ENCODE results near the gene GIN1. TPM values are rescaled to one million over a fixed set of nuclear protein-coding genes. Genes with fewer than 3 reads are reported as not detected.
"Not testable (repeated sequence)": the region's sequence is repeated elsewhere in the genome, so short reads cannot be mapped to it uniquely, and the experiment has no call there.

Gene GIN1, protein sequence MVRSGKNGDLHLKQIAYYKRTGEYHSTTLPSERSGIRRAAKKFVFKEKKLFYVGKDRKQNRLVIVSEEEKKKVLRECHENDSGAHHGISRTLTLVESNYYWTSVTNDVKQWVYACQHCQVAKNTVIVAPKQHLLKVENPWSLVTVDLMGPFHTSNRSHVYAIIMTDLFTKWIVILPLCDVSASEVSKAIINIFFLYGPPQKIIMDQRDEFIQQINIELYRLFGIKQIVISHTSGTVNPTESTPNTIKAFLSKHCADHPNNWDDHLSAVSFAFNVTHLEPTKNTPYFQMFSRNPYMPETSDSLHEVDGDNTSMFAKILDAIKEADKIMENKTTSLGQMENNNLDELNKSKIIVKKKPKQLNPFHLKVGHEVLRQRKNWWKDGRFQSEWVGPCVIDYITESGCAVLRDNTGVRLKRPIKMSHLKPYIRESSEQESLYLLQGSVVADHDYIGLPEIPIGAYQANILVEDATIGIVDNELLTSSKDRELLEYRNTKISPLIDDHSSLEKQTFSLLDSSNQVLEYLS
- 14.1 TPM for total RNA-seq

DNA sequence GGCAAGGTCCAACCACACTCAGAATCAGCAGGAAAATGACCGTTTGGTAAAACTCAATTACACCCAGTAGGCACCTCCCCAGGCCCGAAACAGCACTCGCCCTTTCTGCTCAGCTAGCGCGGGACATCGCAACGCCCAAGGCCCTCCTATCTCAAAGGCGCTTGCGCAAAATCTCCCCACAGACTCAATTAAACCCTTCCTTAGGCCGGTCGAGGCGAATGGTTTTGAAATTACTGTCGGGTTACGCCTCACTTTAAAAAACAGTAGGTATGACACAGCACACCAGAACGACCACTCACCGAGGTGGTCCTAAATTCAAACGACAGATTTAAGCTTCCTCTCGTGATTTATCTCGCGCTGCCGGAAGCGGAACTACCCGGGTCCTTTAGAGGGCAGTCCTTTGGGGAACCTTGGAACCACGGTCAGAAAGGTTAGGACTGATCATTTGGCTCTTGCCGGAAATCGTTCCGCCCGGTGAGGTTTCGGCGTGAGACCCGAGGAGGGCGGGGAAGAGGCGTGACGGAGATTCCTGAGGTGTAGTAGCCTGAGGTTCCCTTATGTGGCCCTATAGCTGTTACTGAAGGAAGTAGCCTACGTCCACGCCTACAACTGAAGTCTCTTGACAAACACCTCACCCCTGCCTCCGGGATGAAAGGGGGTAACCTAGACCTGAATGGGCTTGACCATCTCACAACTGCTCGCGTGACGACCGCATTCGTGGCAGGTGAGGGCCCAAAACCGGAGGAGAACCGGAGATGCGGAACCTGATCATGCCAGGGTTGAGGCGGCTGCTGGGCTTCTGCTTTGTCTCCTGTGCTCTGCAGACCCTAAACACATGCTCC is at the start of gene GIN1, which contains the start of gene PPIP5K2:
TSS of gene GIN1 (minus strand) at position 374 of the 842 bp plus-strand sequence. CDS start 11,431 bp downstream, outside the sequence.
TSS of gene PPIP5K2 (plus strand) at position 537 of the 842 bp plus-strand sequence. CDS start 9,289 bp downstream, outside the sequence.
- DNase-seq (ENCODE audit: low spot score) (peak; percentile 96), ATAC-seq (peak; percentile 99)
- intact Hi-C loops (cut with DNase I): no loop called here

DNA sequence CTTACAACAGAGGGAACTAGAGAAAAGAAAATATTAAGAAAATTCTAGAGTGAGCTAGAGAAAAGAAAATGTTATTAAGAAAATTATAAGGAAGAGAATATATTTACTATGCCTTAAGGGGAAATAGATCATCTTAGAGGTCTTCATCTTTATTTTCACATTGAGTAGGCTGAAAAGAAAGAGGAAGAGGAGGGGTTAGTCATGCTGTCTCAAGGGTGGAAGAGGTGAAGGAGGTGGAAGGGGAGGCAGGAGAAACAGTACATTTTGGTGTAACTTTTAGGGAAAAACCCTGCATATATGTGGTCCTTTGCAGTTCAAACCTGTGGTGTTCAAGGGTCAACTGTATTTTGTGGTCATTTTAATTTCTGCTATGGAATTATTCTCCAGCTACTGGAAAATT is 46.8 kb upstream of the GIN1 start:
- ATAC-seq: no peak
- DNase-seq (ENCODE audit: low spot score): no peak
- intact Hi-C loops (cut with DNase I): no loop called here

DNA sequence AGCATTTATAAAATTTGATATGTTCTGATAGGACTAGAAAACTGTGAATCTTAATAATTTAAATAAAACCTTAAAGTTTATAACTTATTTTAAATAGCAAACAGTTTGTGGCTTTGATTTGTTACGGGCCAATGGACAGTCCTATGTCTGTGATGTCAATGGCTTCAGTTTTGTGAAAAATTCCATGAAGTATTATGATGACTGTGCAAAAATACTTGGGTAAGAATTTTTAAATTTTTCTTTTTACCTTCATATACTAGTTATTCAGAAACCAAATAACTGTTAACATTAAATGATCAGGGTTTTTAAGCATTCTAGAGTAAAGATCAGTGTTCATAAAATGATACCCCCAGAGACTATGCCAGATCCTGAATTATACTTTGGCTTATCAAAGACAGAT is 31.2 kb upstream of the GIN1 start:
- ATAC-seq (no peak), DNase-seq (ENCODE audit: low spot score) (no peak)
- intact Hi-C loops (cut with DNase I): no loop called here

DNA sequence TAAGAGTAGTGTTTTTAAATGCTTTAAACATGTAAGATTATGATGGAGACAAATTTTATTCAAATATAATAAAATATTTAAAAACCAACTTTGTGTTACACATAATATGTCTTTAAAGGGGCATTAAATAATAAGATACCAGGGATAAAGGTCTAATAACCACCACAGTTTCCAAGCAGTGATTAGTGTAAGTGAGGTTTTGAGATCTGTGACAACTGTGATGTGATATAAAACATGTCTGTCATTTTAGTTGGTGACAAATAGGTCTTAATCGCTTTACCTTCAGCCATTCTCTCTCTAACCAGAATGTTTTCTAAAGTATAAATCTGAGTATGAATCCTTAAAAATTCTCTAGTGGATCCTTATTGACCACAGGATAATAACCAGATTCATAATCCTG is 28.3 kb upstream of the GIN1 start:
- ATAC-seq: no peak
- DNase-seq (ENCODE audit: low spot score): no peak
- intact Hi-C loops (cut with DNase I): no loop called here

DNA sequence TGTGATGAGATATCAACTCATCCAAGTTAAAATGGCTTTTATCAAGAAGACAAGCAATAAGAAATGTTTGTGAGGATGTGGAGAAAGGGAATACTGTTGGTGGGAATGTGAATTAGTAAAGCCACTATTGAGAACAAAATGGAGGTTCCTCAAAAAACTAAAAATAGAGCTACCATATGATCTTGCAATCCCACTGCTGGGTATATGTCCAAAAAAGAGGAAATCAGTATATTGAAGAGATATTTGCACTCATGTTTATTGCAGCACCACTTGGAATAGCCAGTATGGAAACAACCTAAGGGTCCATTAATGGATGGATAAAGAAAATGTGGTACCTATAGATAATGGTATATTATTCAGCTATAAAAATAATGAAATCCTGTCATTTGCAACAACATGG is 25.3 kb upstream of the GIN1 start:
- no peak for ATAC-seq
- intact Hi-C loops (cut with DNase I): no loop called here
- no peak for DNase-seq (ENCODE audit: low spot score)

DNA sequence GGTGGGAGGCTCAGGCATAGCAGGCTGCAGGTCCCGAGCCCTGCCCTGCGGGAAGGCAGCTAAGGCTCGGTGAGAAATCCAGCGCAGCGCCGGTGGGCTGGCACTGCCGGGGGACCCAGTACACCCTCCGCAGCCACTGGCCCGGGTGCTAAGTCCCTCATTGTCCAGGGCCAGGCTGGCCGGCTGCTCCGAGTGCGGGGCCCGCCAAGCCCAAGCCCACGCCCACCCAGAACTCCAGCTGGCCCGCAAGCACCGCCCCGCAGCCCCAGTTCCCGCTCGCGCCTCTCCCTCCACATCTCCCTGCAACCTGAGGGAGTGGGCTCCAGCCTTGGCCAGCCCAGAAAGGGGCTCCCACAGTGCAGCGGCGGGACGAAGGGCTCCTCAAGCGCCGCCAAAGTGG is 22.2 kb upstream of the GIN1 start:
- not testable (repeated sequence) for DNase-seq (ENCODE audit: low spot score)

DNA sequence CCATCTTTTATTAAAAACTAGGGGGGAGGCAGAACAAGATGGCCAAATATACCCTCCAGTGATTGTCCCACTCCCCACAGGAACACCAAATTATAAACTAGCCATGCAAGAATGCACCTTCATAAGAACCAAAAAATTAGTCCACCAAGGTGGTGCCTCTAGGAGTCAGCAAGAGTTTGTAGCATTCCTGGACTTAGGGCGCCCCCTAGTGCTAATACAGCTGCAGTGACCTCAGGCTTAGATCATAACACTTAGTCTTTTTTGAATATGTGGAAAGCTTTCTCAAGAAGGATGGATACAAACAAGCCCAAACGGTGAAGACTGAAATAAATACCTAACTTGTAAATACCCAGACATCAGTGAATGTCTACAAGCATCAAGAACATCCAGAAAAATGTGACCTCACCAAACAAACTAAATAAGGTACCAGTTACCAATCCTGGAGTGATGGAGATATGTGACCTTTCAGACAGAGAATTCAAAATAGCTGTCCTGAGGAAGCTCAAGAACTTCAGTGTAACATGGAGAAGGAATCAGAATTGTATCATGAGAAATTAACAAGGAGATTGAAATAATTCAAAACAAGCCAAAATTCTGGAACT is 19.4 kb upstream of the GIN1 start:
- ATAC-seq: peak; percentile 84
- intact Hi-C loops (cut with DNase I): no loop called here
- DNase-seq (ENCODE audit: low spot score): peak; percentile 82

More for the DNA sequence above, 22.2 kb upstream of the GIN1 start:
- ATAC-seq; intact Hi-C loops (cut with DNase I): not testable (repeated sequence)

DNA sequence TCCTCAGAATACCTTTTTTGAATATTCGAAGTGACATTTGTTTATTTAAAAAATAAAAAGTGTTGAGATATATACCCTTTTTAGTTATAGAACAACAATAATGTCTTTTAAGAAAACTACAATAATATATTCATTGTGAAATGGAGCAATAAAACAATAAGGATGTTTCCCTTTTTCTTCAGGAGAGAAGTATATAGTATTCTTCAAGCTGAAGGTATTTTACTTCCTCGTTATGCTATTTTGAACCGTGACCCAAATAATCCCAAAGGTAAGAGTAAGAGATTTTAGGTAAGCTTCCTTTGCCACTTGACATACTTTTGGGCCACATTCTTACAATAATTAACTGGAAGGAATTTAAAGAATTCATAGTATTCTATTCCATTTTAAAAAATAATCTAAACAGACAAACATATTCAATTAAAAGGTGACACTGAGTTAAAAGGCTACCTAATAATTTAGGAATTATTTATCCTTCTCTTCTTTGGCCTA is 18.3 kb upstream of the GIN1 start:
- DNase-seq (ENCODE audit: low spot score) (no peak), ATAC-seq (no peak)
- intact Hi-C loops (cut with DNase I): no loop called here

DNA sequence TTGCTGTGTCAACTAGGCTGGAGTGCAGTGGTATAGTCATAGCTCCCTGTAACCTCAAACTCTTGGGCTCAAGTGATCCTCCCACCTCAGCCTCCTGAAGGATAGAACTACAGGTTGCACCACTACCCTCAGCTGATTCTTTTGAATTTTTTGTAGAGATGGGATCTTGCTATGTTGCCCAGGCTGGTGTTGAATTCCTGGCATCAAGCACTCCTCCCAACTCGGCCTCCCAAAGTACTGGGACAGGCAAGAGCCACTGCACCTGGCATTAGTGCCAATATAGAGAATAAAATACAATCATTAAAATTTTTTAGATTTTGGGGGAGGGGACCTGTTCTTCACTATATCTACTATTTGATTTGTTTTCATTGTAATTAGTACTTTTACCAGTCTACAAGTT is 15.5 kb upstream of the GIN1 start:
- DNase-seq (ENCODE audit: low spot score) (no peak), ATAC-seq (no peak)
- intact Hi-C loops (cut with DNase I): no loop called here

DNA sequence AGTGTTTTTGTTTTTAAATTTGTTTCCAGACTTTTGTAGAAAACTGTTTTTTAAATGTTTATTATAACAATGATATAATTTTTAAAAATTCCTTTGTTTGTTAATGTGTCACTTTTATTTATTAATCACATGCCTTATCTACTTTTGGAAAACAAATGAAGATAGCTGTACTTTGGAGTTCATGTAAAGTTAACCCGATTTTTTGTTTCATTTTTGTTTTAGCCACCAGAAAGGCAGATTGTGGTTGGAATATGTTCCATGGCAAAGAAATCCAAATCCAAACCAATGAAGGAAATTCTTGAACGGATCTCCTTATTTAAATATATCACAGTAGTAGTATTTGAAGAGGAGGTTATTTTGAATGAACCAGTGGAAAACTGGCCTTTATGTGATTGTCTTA is 13.3 kb upstream of the GIN1 start:
- intact Hi-C loops (cut with DNase I): no loop called here
- ATAC-seq (no peak), DNase-seq (ENCODE audit: low spot score) (no peak)

DNA sequence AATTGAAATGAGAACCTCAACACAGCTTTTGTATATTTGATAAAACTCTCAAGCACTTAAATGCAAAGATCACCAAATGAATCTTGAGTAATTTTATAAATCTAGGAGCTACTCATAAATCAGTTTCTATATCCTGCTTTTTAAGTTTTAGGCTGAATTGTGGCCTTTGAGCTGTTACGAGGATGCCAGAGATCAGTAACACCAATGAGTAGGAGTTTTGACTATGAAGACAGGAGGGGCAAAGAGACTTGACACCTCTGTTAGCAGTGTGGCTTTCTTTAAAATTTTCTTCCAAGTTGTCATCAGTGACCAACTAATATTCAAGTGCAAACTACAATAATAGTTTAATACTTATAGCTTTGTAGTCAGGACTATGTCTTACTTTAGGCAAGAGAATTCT is 12.7 kb upstream of the GIN1 start:
- no peak for DNase-seq (ENCODE audit: low spot score)
- no peak for ATAC-seq
- intact Hi-C loops (cut with DNase I): no loop called here

DNA sequence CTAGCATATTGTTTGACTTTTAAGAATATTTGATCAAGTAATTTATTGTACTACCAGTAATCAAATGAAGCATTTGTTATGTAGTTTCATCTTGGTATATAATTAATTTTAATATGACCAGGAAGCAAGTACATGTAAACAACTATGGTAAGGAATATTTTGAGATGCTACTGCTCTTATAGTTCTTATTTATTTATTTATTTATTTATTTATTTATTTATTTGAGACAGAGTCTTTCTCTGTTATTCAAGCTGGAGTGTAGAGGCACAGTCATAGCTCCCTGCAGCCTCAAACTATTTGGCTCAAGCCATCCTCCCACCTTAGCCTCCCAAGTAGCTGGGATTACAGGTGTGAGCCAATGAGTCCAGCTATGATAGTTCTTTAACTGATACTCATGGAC is 8.3 kb upstream of the GIN1 start:
- DNase-seq (ENCODE audit: low spot score) (no peak), ATAC-seq (no peak)
- intact Hi-C loops (cut with DNase I): no loop called here

DNA sequence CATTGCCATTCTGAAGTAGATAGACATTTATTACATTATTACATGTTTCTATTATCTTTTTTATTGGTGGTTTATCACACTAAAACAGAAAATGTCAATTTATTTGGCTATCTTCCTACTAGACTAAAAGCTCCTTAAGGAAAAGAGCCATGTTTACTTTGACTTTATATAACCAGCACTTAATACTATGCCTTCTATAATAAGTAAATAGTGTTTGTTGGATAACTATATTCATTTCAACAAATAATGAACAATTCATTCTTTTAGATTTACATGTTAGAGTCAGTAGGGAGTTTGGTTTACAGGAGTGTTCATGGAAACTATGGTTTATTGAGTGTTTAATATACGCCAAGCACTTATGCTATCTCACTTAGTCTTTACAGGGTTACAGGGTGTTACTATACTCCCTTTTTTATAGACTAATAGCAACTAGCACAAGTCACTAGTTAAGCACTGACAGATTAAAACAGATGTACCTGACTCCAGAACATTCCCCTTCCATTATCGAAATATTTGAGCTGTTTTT is 7.4 kb upstream of the GIN1 start:
- DNase-seq (ENCODE audit: low spot score): no peak
- no peak for ATAC-seq
- intact Hi-C loops (cut with DNase I): no loop called here

DNA sequence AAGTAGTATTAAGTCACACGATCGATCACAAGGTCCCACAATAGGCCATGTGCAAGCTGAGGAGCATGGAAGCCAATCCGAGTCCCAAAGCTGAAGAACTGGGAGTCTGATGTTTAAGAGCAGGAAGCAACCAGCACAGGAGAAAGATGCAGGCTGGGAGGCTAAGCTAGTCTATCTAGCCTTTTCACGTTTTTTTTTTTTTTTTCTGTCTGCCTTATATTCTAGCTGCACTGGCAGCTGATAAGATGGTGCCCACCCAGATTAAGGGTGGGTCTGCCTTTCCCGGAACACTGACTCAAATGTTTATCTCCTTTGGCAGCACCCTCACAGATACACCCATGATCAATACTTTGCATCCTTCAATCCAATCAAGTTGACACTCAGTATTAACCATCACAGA is 6.6 kb upstream of the GIN1 start:
- intact Hi-C loops (cut with DNase I): no loop called here
- no peak for DNase-seq (ENCODE audit: low spot score)
- no peak for ATAC-seq

DNA sequence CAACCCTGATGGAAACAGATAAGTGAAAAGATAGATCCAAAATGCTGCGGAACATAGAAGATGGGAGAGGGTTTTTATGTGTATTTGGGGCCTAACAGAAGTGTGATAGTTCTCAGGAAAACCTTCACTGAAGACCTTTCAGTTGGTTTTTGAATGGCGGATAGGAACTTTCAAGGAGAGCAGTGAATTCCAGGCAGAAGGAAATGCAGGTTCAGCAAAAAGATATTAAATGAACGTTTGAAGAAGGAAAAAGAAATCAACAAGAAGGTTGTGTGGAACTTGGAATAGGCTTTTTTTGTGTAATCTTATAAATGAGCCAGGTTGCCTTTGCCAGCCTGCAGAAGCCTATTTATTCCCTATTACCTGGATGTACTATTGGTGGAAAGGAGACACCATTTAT is 2.3 kb upstream of the GIN1 start:
- intact Hi-C loops (cut with DNase I): no loop called here
- ATAC-seq (no peak), DNase-seq (ENCODE audit: low spot score) (no peak)

DNA sequence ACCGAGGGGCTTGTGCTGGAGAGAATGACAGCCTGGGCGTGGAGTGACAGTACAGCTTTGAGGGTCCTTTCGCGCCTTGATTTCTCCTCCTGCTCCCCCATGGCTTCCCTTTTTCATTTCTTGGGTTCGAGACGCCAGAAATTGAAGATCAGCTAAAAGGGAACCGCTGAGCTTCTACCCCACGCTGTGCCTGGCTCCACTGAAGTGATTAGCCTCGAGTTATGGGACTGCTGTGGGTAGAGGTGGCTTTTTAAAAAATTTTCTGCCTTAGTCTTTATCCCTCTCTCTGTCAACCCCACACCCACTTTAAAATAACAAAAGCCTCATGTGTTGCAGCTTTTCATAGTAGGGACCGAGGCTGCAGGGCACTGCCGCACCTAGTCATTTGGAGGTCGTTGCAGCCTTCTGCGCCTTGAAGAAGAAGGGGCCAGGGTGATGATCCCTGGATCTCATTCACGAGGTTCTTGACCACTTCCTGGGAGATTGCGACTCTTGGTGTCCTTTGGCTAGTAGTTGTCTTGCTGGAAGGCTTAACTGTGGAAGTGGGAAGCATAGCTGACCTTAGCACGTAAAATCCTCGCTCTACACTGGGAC is 766 bp upstream of the GIN1 start:
- intact Hi-C loops (cut with DNase I): no loop called here
- ATAC-seq (peak; percentile 8), DNase-seq (ENCODE audit: low spot score) (no peak)

DNA sequence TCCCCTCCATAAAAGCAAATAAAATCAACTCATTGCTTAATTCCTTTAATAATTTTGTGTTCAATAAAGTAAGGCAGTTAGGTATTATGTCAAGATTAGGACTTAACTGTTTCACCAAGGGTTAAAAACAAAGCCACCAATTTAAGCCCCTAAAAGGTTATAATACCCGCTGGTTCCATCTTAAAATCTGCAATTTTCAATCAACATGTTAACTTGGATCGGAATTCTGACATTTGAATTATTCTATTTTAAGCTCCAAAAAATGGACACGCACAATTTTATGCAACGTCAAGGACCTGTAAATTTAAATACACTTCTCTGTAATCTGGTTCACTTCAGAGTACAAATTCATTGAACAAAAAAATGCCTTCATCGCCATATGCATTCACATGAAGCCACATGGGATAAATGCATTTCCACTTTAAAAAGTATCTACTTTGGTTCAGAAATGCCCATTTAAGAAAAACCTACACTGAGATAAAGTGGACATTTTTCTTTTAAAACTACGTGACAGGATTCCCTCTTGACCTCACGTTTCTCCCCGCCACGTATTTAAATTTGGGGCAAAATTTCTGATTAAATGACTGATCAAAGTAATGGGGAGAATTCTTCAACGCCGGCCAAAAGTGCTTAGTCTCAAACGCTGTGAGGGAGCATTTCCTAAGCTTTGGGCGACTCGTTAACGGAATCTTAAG is 721 bp downstream of the GIN1 start:
- intact Hi-C loops (cut with DNase I): no loop called here
- DNase-seq (ENCODE audit: low spot score) (no peak), ATAC-seq (peak; percentile 4)

DNA sequence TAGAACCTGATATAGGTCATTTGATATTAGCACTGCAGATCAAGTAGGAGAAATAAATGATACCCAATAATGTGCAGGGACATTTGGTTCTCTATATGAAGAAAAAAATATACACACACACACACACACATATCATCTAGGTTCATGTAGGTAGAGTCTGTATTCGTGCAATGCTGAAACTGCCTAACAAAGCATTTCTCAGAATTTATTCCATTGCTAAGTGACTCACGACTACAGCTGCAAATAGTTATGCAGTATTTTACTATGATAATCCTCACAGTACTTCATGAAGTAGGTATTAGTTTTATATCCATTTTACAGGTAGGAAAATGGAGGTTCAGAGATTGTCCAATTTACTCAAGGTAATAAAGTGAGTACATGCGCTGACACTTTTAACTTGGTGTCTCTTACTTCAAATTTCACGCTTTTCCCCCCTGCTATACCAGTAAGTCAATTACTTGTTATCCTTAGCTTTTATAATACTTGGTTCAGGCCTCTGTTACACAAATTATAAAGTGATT is 2.4 kb downstream of the GIN1 start:
- ATAC-seq (no peak), DNase-seq (ENCODE audit: low spot score) (no peak)
- intact Hi-C loops (cut with DNase I): no loop called here

Measured in sciatic nerve (tissue), 2 donors.